Measurements from ENCODE around the gene KRTAP4-16. TPM values are rescaled to one million over a fixed set of nuclear protein-coding genes. Genes with fewer than 3 reads are reported as not detected.
"Not testable (repeated sequence)": the region's sequence is repeated elsewhere in the genome, so short reads cannot be mapped to it uniquely, and the experiment has no call there.

Gene KRTAP4-16
- total and polyA plus RNA-seq, 9 donors, result not detected

DNA sequence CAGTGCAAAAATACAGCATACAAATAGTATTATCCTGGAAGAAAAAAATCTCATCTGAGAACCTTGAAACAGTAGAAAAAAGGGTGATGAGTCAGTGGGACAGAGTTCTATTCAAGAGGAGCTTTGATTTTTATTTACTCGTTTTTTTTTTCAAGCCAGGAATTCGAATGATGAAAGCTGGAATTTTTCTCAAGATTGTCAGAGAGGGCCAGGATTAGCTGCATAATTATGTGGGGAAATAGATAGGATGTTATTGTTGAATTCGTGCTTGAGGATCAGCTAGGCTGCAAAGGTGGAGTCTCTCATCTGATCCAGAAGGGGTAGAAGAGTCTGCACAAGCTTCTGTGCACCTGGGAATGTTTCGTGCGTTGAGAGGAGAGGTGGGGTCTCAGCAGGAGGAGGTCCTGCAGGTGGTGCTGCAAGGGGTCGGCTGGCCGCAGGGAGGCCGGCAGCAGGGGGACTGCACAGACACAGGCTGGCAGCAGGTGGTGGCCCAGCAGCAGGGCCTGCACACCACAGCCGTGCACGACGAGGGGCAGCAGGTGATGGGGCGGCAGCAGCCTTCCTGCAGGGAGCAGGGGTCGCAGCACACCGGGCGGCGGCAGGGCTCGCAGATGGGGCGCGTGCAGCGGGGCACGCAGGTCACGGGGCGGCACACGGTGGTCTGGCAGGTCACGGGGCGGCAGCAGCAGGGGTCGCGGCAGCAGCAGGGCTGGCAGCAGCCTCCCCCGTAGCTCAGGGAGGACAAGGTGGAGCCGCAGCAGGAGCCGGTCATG, 42.5 kb downstream of the KRTAP4-16 start:
- H3K27me3 ChIP-seq (ENCODE audit: control insufficient read depth, insufficient read depth, low read length); H3K4me3 ChIP-seq (ENCODE audit: low read length); H3K27ac ChIP-seq (ENCODE audit: low read length); H3K4me1 ChIP-seq (ENCODE audit: control insufficient read depth, insufficient read depth, low read length); DNase-seq; H3K36me3 ChIP-seq (ENCODE audit: control insufficient read depth, insufficient read depth, low read length); H3K9me3 ChIP-seq (replicated peaks; ENCODE audit: control insufficient read depth, low read depth, low read length): not testable (repeated sequence)
- 56% methylated on average over 3 of the region's 31 CpGs for WGBS (ENCODE audit: insufficient coverage)

DNA sequence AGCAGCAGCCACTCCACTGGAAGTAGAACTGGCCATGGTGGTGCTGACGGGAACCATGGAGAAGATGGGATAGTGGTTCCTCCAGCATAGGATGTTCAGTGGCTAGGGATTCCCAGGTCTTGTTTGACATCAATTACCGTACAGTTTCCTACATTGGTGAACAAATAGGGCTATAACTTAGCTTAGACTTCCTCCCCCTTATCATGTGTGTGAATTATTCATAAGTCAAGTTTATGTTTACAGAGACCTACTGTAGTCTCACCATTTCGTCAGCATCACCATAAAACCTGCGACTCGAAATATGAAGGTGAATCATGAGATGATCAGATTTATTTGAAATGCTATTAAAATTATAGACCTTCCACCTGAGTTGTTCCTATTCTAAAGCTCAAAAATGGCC, 43.3 kb downstream of the KRTAP4-16 start:
- no peak for DNase-seq
- H3K27me3 ChIP-seq (ENCODE audit: control insufficient read depth, insufficient read depth, low read length), result peaks cover 5% of the 10 kb centered on the region
- no peak overlapping the region for H3K4me3 ChIP-seq (ENCODE audit: low read length)
- H3K27ac ChIP-seq (ENCODE audit: low read length), result no peak overlapping the region
- H3K36me3 ChIP-seq (ENCODE audit: control insufficient read depth, insufficient read depth, low read length), result no peaks in the 10 kb centered on the region
- H3K9me3 ChIP-seq (replicated peaks; ENCODE audit: control insufficient read depth, low read depth, low read length), result no peaks in the 10 kb centered on the region
- H3K4me1 ChIP-seq (ENCODE audit: control insufficient read depth, insufficient read depth, low read length), result no peaks in the 10 kb centered on the region
- no CpG with 5 or more reads among the region's 5 CpGs for WGBS (ENCODE audit: insufficient coverage)

DNA sequence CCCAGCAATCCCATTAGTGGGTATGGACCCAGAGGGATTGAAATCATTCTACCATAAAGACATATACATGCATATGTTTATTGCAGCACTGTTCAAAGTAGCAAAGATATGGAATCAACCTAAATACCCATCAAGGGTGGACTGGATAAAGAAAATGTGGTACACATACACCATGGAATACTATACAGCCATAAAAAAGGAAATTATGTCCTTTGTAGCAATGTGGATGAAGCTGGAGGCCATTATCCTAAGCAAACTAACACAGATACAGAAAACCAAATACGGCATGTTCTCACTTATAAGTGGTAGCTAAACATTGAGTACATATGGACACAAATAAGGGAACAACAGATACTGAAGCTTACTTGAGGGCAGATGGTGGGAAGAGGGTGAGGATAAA, 44.5 kb downstream of the KRTAP4-16 start:
- no peak for DNase-seq
- Histone ChIP-seq H3K36me3 (ENCODE audit: control insufficient read depth, insufficient read depth, low read length) (no peaks in the 10 kb centered on the region), H3K27ac (ENCODE audit: low read length) (no peak overlapping the region), H3K9me3 (replicated peaks; ENCODE audit: control insufficient read depth, low read depth, low read length) (no peaks in the 10 kb centered on the region), H3K4me1 (ENCODE audit: control insufficient read depth, insufficient read depth, low read length) (no peaks in the 10 kb centered on the region), H3K27me3 (ENCODE audit: control insufficient read depth, insufficient read depth, low read length) (peaks cover 5% of the 10 kb centered on the region), H3K4me3 (ENCODE audit: low read length) (no peak overlapping the region)
- WGBS (ENCODE audit: insufficient coverage), result no CpG with 5 or more reads among the region's 1 CpG

DNA sequence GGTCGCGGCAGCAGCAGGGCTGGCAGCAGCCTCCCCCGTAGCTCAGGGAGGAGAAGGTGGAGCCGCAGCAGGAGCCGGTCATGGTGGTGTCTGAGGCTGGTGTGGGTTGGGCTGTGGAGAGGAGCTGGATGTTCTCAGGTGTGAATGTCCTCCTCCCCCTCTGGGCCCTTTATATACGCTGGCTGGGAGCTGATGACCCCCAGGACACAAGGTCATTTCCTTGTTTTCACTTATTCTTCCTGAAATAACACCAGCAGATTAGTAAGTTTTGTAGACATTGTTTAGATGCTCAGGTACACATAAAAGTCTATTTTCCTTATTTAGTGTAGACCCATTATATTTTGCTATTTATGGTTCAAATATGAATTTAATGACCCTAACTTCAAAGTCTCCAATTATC, 46.9 kb downstream of the KRTAP4-16 start, which contains the start of gene KRTAP2-2:
KRTAP2-2 (minus strand) TSS at position 101 of the 400 bp plus-strand sequence; CDS start at position 82, 19 bp downstream.
- H3K4me3 ChIP-seq (ENCODE audit: low read length); H3K9me3 ChIP-seq (replicated peaks; ENCODE audit: control insufficient read depth, low read depth, low read length); H3K4me1 ChIP-seq (ENCODE audit: control insufficient read depth, insufficient read depth, low read length); DNase-seq; H3K27me3 ChIP-seq (ENCODE audit: control insufficient read depth, insufficient read depth, low read length); H3K36me3 ChIP-seq (ENCODE audit: control insufficient read depth, insufficient read depth, low read length); H3K27ac ChIP-seq (ENCODE audit: low read length): not testable (repeated sequence)
- no CpG with 5 or more reads among the region's 6 CpGs for WGBS (ENCODE audit: insufficient coverage)

DNA sequence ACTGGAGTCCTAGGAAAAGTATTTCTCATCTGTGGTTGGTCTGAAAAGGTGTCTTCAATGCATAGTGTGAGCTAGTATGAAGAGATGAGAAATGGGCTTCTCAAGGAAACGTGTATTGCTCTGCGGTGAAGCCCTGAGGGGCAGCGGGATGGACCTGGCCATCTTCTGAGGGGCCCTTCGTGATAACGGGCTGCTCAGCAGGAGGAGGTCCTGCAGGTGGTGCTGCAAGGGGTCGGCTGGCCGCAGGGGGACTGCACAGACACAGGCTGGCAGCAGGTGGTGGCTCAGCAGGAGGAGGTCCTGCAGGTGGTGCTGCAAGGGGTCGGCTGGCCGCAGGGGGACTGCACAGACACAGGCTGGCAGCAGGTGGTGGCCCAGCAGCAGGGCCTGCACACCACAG, 47.5 kb downstream of the KRTAP4-16 start:
- 64% methylated on average over 2 of the region's 9 CpGs for WGBS (ENCODE audit: insufficient coverage)
- H3K27me3 ChIP-seq (ENCODE audit: control insufficient read depth, insufficient read depth, low read length); H3K4me3 ChIP-seq (ENCODE audit: low read length); H3K36me3 ChIP-seq (ENCODE audit: control insufficient read depth, insufficient read depth, low read length); H3K4me1 ChIP-seq (ENCODE audit: control insufficient read depth, insufficient read depth, low read length); H3K27ac ChIP-seq (ENCODE audit: low read length); DNase-seq; H3K9me3 ChIP-seq (replicated peaks; ENCODE audit: control insufficient read depth, low read depth, low read length): not testable (repeated sequence)

DNA sequence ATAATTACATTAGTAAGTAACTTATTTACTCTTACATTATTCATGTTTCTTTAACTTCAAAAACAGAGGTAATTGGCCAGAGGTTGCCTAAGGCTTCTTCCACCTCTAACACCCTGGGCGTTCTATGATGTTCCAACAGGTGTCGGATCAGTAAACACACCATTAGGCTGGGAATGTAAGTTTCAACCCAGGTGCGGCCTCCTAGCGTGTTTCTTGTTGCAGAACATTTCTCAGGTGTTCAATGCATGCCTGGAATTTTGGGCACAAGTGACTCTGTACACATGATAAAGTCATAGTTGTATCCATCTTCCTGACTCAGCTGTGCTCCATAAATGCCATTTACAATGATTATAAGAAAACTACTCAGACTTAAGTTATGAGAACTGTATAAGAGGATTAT, 48.0 kb downstream of the KRTAP4-16 start:
- Histone ChIP-seq H3K27ac (ENCODE audit: low read length) (no peak overlapping the region), H3K27me3 (ENCODE audit: control insufficient read depth, insufficient read depth, low read length) (peaks cover 2% of the 10 kb centered on the region), H3K4me1 (ENCODE audit: control insufficient read depth, insufficient read depth, low read length) (no peaks in the 10 kb centered on the region), H3K4me3 (ENCODE audit: low read length) (no peak overlapping the region), H3K9me3 (replicated peaks; ENCODE audit: control insufficient read depth, low read depth, low read length) (no peaks in the 10 kb centered on the region), H3K36me3 (ENCODE audit: control insufficient read depth, insufficient read depth, low read length) (no peaks in the 10 kb centered on the region)
- DNase-seq, result no peak
- 79% methylated on average over 4 of the region's 4 CpGs for WGBS (ENCODE audit: insufficient coverage)

GRCh38 chr17:41052566-41052965, 49.4 kb downstream of the KRTAP4-16 start:
- Histone ChIP-seq H3K4me3 (ENCODE audit: low read length) (no peak overlapping the region), H3K27me3 (ENCODE audit: control insufficient read depth, insufficient read depth, low read length) (peaks cover 6% of the 10 kb centered on the region), H3K9me3 (replicated peaks; ENCODE audit: control insufficient read depth, low read depth, low read length) (no peaks in the 10 kb centered on the region), H3K27ac (ENCODE audit: low read length) (no peak overlapping the region), H3K4me1 (ENCODE audit: control insufficient read depth, insufficient read depth, low read length) (no peaks in the 10 kb centered on the region), H3K36me3 (ENCODE audit: control insufficient read depth, insufficient read depth, low read length) (no peaks in the 10 kb centered on the region)
- DNase-seq, result no peak

Other genes starting within 250 kb of the KRTAP4-16 start
Only the 30 nearest of the 39 such genes appear.
- 3.8 TPM for gene KRT39, start 135.3 kb downstream of the KRTAP4-16 start, total RNA-seq
- gene KRT39, start 135.3 kb downstream of the KRTAP4-16 start, polyA plus RNA-seq (ENCODE audit: insufficient read depth in 1 of 8, insufficient read length in 8 of 8, low replicate concordance in 1 of 8), result 1 to 10 TPM; 2.1 to 8.1 (median 6.3) TPM
- gene KRT40, start 117.9 kb downstream of the KRTAP4-16 start, total RNA-seq, result 11.0 TPM
- gene KRT40, start 117.9 kb downstream of the KRTAP4-16 start, polyA plus RNA-seq (ENCODE audit: insufficient read depth in 1 of 8, insufficient read length in 8 of 8, low replicate concordance in 1 of 8), result 10 to 100 TPM in 4 of 8 donors, 1 to 10 TPM in 4; 3.7 to 16.2 (median 10.1) TPM
- not detected for gene KRTAP3-3, start 108.0 kb downstream of the KRTAP4-16 start, total RNA-seq
- under 1 TPM in 1 of 8 donors, not detected in 7; 0.40 TPM for gene KRTAP3-3, start 108.0 kb downstream of the KRTAP4-16 start, polyA plus RNA-seq (ENCODE audit: insufficient read depth in 1 of 8, insufficient read length in 8 of 8, low replicate concordance in 1 of 8)
- gene KRTAP3-2, start 102.3 kb downstream of the KRTAP4-16 start, total RNA-seq, result 0.18 TPM
- 1 to 10 TPM in 1 of 8 donors, under 1 TPM in 7; 0.25 to 1.6 (median 0.61) TPM for gene KRTAP3-2, start 102.3 kb downstream of the KRTAP4-16 start, polyA plus RNA-seq (ENCODE audit: insufficient read depth in 1 of 8, insufficient read length in 8 of 8, low replicate concordance in 1 of 8)
- not detected for gene KRTAP3-1, start 93.1 kb downstream of the KRTAP4-16 start, total RNA-seq
- gene KRTAP3-1, start 93.1 kb downstream of the KRTAP4-16 start, polyA plus RNA-seq (ENCODE audit: insufficient read depth in 1 of 8, insufficient read length in 8 of 8, low replicate concordance in 1 of 8), result not detected
- not detected for gene KRTAP1-5, start 75.0 kb downstream of the KRTAP4-16 start, total RNA-seq
- gene KRTAP1-5, start 75.0 kb downstream of the KRTAP4-16 start, polyA plus RNA-seq (ENCODE audit: insufficient read depth in 1 of 8, insufficient read length in 8 of 8, low replicate concordance in 1 of 8), result not detected
- not detected for gene KRTAP1-4, start 72.0 kb downstream of the KRTAP4-16 start, total RNA-seq
- not detected for gene KRTAP1-4, start 72.0 kb downstream of the KRTAP4-16 start, polyA plus RNA-seq (ENCODE audit: insufficient read depth in 1 of 8, insufficient read length in 8 of 8, low replicate concordance in 1 of 8)
- not detected for gene KRTAP1-3, start 67.3 kb downstream of the KRTAP4-16 start, total RNA-seq
- gene KRTAP1-3, start 67.3 kb downstream of the KRTAP4-16 start, polyA plus RNA-seq (ENCODE audit: insufficient read depth in 1 of 8, insufficient read length in 8 of 8, low replicate concordance in 1 of 8), result under 1 TPM in 2 of 8 donors, not detected in 6; 0.12 to 0.32 TPM
- gene KRTAP1-1, start 60.8 kb downstream of the KRTAP4-16 start, total RNA-seq, result not detected
- gene KRTAP1-1, start 60.8 kb downstream of the KRTAP4-16 start, polyA plus RNA-seq (ENCODE audit: insufficient read depth in 1 of 8, insufficient read length in 8 of 8, low replicate concordance in 1 of 8), result not detected
- not detected for gene KRTAP2-1, start 54.9 kb downstream of the KRTAP4-16 start, total RNA-seq
- not detected for gene KRTAP2-1, start 54.9 kb downstream of the KRTAP4-16 start, polyA plus RNA-seq (ENCODE audit: insufficient read depth in 1 of 8, insufficient read length in 8 of 8, low replicate concordance in 1 of 8)
- gene KRTAP2-2, start 47.0 kb downstream of the KRTAP4-16 start, total RNA-seq, result not detected
- not detected for gene KRTAP2-2, start 47.0 kb downstream of the KRTAP4-16 start, polyA plus RNA-seq (ENCODE audit: insufficient read depth in 1 of 8, insufficient read length in 8 of 8, low replicate concordance in 1 of 8)
- gene KRTAP2-3, start 42.1 kb downstream of the KRTAP4-16 start, total RNA-seq, result not detected
- gene KRTAP2-3, start 42.1 kb downstream of the KRTAP4-16 start, polyA plus RNA-seq (ENCODE audit: insufficient read depth in 1 of 8, insufficient read length in 8 of 8, low replicate concordance in 1 of 8), result not detected
- not detected for gene KRTAP2-4, start 36.3 kb downstream of the KRTAP4-16 start, total RNA-seq
- gene KRTAP2-4, start 36.3 kb downstream of the KRTAP4-16 start, polyA plus RNA-seq (ENCODE audit: insufficient read depth in 1 of 8, insufficient read length in 8 of 8, low replicate concordance in 1 of 8), result not detected
- not detected for gene KRTAP4-7, start 18.1 kb downstream of the KRTAP4-16 start, total RNA-seq
- not detected for gene KRTAP4-7, start 18.1 kb downstream of the KRTAP4-16 start, polyA plus RNA-seq (ENCODE audit: insufficient read depth in 1 of 8, insufficient read length in 8 of 8, low replicate concordance in 1 of 8)
- not detected for gene KRTAP4-8, start 4.1 kb downstream of the KRTAP4-16 start, total RNA-seq
- not detected for gene KRTAP4-8, start 4.1 kb downstream of the KRTAP4-16 start, polyA plus RNA-seq (ENCODE audit: insufficient read depth in 1 of 8, insufficient read length in 8 of 8, low replicate concordance in 1 of 8)
- gene KRTAP4-9, start 3.2 kb upstream of the KRTAP4-16 start, total RNA-seq, result not detected
- under 1 TPM in 1 of 8 donors, not detected in 7; 0.31 TPM for gene KRTAP4-9, start 3.2 kb upstream of the KRTAP4-16 start, polyA plus RNA-seq (ENCODE audit: insufficient read depth in 1 of 8, insufficient read length in 8 of 8, low replicate concordance in 1 of 8)
- not detected for gene KRTAP4-11, start 16.2 kb upstream of the KRTAP4-16 start, total RNA-seq
- gene KRTAP4-11, start 16.2 kb upstream of the KRTAP4-16 start, polyA plus RNA-seq (ENCODE audit: insufficient read depth in 1 of 8, insufficient read length in 8 of 8, low replicate concordance in 1 of 8), result not detected
- not detected for gene KRTAP4-12, start 22.0 kb upstream of the KRTAP4-16 start, total RNA-seq
- gene KRTAP4-12, start 22.0 kb upstream of the KRTAP4-16 start, polyA plus RNA-seq (ENCODE audit: insufficient read depth in 1 of 8, insufficient read length in 8 of 8, low replicate concordance in 1 of 8), result not detected
- gene KRTAP4-6, start 38.3 kb upstream of the KRTAP4-16 start, total RNA-seq, result not detected
- gene KRTAP4-6, start 38.3 kb upstream of the KRTAP4-16 start, polyA plus RNA-seq (ENCODE audit: insufficient read depth in 1 of 8, insufficient read length in 8 of 8, low replicate concordance in 1 of 8), result not detected
- not detected for gene KRTAP4-5, start 47.6 kb upstream of the KRTAP4-16 start, total RNA-seq
- gene KRTAP4-5, start 47.6 kb upstream of the KRTAP4-16 start, polyA plus RNA-seq (ENCODE audit: insufficient read depth in 1 of 8, insufficient read length in 8 of 8, low replicate concordance in 1 of 8), result not detected
- gene KRTAP4-4, start 58.5 kb upstream of the KRTAP4-16 start, total RNA-seq, result not detected
- gene KRTAP4-4, start 58.5 kb upstream of the KRTAP4-16 start, polyA plus RNA-seq (ENCODE audit: insufficient read depth in 1 of 8, insufficient read length in 8 of 8, low replicate concordance in 1 of 8), result not detected
- not detected for gene KRTAP4-3, start 66.0 kb upstream of the KRTAP4-16 start, total RNA-seq
- not detected for gene KRTAP4-3, start 66.0 kb upstream of the KRTAP4-16 start, polyA plus RNA-seq (ENCODE audit: insufficient read depth in 1 of 8, insufficient read length in 8 of 8, low replicate concordance in 1 of 8)
- gene KRTAP4-2, start 76.0 kb upstream of the KRTAP4-16 start, total RNA-seq, result not detected
- not detected for gene KRTAP4-2, start 76.0 kb upstream of the KRTAP4-16 start, polyA plus RNA-seq (ENCODE audit: insufficient read depth in 1 of 8, insufficient read length in 8 of 8, low replicate concordance in 1 of 8)
- not detected for gene KRTAP4-1, start 82.7 kb upstream of the KRTAP4-16 start, total RNA-seq
- not detected for gene KRTAP4-1, start 82.7 kb upstream of the KRTAP4-16 start, polyA plus RNA-seq (ENCODE audit: insufficient read depth in 1 of 8, insufficient read length in 8 of 8, low replicate concordance in 1 of 8)
- gene KRTAP9-1, start 87.7 kb upstream of the KRTAP4-16 start, total RNA-seq, result not detected
- not detected for gene KRTAP9-1, start 87.7 kb upstream of the KRTAP4-16 start, polyA plus RNA-seq (ENCODE audit: insufficient read depth in 1 of 8, insufficient read length in 8 of 8, low replicate concordance in 1 of 8)
- not detected for gene KRTAP9-2, start 124.4 kb upstream of the KRTAP4-16 start, total RNA-seq
- gene KRTAP9-2, start 124.4 kb upstream of the KRTAP4-16 start, polyA plus RNA-seq (ENCODE audit: insufficient read depth in 1 of 8, insufficient read length in 8 of 8, low replicate concordance in 1 of 8), result not detected
- gene KRTAP9-3, start 130.2 kb upstream of the KRTAP4-16 start, total RNA-seq, result not detected
- gene KRTAP9-3, start 130.2 kb upstream of the KRTAP4-16 start, polyA plus RNA-seq (ENCODE audit: insufficient read depth in 1 of 8, insufficient read length in 8 of 8, low replicate concordance in 1 of 8), result not detected
- gene KRTAP9-8, start 135.8 kb upstream of the KRTAP4-16 start, total RNA-seq, result not detected
- gene KRTAP9-8, start 135.8 kb upstream of the KRTAP4-16 start, polyA plus RNA-seq (ENCODE audit: insufficient read depth in 1 of 8, insufficient read length in 8 of 8, low replicate concordance in 1 of 8), result not detected
- not detected for gene KRTAP9-4, start 147.5 kb upstream of the KRTAP4-16 start, total RNA-seq
- not detected for gene KRTAP9-4, start 147.5 kb upstream of the KRTAP4-16 start, polyA plus RNA-seq (ENCODE audit: insufficient read depth in 1 of 8, insufficient read length in 8 of 8, low replicate concordance in 1 of 8)
- gene KRTAP9-9, start 153.2 kb upstream of the KRTAP4-16 start, total RNA-seq, result not detected
- not detected for gene KRTAP9-9, start 153.2 kb upstream of the KRTAP4-16 start, polyA plus RNA-seq (ENCODE audit: insufficient read depth in 1 of 8, insufficient read length in 8 of 8, low replicate concordance in 1 of 8)

All from muscle of leg (tissue), 11 donors.